ENCODE data around the gene AKAP8L.
A peak's percentile ranks its signal among the peaks of the same experiment; 100 is the strongest.

The AKAP8L gene, protein sequence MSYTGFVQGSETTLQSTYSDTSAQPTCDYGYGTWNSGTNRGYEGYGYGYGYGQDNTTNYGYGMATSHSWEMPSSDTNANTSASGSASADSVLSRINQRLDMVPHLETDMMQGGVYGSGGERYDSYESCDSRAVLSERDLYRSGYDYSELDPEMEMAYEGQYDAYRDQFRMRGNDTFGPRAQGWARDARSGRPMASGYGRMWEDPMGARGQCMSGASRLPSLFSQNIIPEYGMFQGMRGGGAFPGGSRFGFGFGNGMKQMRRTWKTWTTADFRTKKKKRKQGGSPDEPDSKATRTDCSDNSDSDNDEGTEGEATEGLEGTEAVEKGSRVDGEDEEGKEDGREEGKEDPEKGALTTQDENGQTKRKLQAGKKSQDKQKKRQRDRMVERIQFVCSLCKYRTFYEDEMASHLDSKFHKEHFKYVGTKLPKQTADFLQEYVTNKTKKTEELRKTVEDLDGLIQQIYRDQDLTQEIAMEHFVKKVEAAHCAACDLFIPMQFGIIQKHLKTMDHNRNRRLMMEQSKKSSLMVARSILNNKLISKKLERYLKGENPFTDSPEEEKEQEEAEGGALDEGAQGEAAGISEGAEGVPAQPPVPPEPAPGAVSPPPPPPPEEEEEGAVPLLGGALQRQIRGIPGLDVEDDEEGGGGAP

DNA sequence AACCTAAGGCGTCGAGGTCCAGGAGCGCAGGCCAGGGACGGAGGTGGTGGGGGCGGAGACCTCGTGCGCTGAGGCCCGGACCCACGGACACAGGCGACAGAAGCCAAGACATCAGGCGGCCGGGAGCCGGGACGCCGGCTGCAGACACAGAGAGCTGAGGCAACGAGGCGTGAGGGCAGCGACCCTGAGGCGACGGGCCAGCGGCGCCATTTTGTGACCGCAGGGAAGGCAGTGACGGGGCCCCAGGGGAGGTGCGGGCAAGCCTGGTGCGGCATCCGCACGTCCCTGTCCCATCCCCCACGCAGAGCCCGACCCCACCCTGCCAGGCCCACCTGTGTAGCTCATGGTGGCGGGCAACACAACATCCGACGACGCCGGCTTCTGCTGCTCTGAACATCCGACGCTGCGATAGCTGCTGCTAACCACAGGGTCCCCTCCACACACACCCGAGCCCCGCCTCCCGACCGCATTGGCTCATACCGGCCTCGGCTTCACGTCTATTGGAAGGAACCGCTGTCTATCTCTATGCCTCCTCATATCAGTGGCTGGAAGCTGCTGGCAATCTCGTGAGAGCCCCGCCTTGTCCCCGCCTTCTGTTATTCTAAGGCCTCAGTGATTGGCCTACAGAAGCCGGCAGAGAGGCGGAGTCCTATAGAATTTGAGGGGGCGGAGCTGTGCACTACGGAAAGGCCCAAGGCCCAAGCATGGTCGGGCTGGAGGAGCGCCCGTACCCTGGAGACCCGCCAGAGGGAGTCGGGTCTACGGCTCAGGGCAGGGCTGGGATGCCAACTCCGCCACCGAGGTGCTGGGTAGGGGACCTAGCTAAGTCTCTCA, at the start of gene AKAP8L:
AKAP8L (minus strand) TSS at position 410 of the 834 bp plus-strand sequence; CDS start at position 345, 65 bp downstream.
- peak within 1 kb of the TSS; percentile 86 for H3K27ac ChIP-seq (ENCODE audit: low read depth, low read length)
- H3K4me3 ChIP-seq (ENCODE audit: low read depth, low read length) = peak within 1 kb of the TSS; percentile 100
- peaks cover 37% of the 10 kb centered on the region for H3K36me3 ChIP-seq (ENCODE audit: control insufficient read depth, insufficient read depth, low read length)
- peaks cover 6% of the 10 kb centered on the region; the same call in 1 of the 2 replicates for H3K4me1 ChIP-seq (ENCODE audit: control insufficient read depth, insufficient read depth, low read length)
- no peaks in the 10 kb centered on the region for H3K9me3 ChIP-seq (ENCODE audit: control insufficient read depth, insufficient read depth, low read length)
- no peaks in the 10 kb centered on the region for H3K27me3 ChIP-seq (ENCODE audit: control insufficient read depth, insufficient read depth, low read length)
- H3K9ac ChIP-seq (ENCODE audit: low read depth, low read length) = peak within 1 kb of the TSS; percentile 98

DNA sequence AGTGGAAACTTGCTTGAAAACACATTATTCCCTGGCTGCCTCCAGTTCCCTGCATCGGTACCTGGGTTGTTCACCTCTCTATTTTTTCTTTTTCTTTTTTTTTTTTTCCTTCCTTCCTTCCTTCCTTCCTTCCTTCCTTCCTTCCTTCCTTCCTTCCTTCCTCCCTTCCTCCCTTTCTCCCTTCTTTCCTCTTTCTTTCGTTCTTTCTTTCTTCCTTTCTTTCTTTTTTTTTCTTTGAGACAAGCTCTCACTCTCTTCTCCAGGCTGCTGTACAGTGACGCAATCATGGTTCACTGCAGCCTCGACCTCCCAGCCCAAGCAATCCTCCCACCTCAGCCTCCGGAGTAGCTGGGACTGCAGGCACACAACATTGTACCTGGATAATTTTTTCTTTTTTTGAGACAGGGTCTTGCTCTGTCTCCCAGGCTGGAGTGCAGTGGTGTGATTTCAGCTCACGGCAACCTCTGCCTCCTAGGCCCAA, 49.0 kb upstream of the AKAP8L start:
- H3K27ac ChIP-seq (ENCODE audit: low read depth, low read length) = no peak overlapping the region
- H3K4me3 ChIP-seq (ENCODE audit: low read depth, low read length) = no peak overlapping the region
- peaks cover 30% of the 10 kb centered on the region for H3K27me3 ChIP-seq (ENCODE audit: control insufficient read depth, insufficient read depth, low read length)
- H3K4me1 ChIP-seq (ENCODE audit: control insufficient read depth, insufficient read depth, low read length) = no peaks in the 10 kb centered on the region
- H3K9me3 ChIP-seq (ENCODE audit: control insufficient read depth, insufficient read depth, low read length) = peaks cover 2% of the 10 kb centered on the region
- H3K36me3 ChIP-seq (ENCODE audit: control insufficient read depth, insufficient read depth, low read length) = no peaks in the 10 kb centered on the region
- H3K9ac ChIP-seq (ENCODE audit: low read depth, low read length) = no peak overlapping the region

DNA sequence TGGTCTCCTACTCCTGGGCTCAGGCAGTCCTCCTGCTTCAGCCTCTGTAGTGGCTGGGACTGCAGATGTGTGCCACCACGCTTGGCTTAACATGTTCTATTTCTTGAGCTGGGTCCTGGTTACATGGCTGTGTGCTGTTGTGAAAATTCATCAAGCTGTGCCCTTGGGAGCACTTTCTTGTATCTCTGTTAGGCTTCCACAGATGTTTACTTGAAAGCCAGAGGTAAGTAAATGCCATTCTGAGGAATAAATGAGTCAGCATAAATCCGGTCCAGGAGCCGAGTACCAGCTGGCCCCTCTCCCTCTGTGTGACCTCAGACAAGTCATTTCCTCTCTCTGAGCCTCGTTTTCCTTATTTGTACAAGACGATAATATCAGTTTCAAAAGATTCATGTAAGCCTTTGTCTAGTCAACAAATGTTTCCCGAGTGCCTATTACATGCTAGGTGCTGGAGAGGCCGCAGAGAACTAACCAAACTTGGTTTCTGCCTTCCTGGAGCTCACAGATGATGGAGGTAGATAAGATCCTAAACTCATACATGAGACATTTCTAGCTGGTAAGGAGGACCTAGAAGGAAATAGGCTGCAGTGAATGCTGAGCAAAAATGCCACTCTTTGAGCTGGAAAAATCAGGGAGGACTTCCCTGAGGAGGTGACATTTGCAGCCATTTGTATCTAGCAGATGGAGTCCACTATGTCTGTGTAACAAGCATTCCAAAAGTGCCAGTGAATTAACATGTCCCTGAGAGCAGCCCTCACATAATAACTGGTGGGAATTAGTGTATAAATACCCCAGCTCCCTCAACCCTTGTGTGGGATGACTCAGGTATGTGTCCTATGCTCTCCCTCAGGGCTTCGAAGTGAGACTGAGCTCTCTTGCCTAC, 48.3 kb upstream of the AKAP8L start:
- Histone ChIP-seq H3K9ac (ENCODE audit: low read depth, low read length) (no peak overlapping the region), H3K27ac (ENCODE audit: low read depth, low read length) (no peak overlapping the region), H3K4me1 (ENCODE audit: control insufficient read depth, insufficient read depth, low read length) (no peaks in the 10 kb centered on the region), H3K9me3 (ENCODE audit: control insufficient read depth, insufficient read depth, low read length) (no peaks in the 10 kb centered on the region), H3K27me3 (ENCODE audit: control insufficient read depth, insufficient read depth, low read length) (peaks cover 30% of the 10 kb centered on the region), H3K36me3 (ENCODE audit: control insufficient read depth, insufficient read depth, low read length) (no peaks in the 10 kb centered on the region), H3K4me3 (ENCODE audit: low read depth, low read length) (no peak overlapping the region)

DNA sequence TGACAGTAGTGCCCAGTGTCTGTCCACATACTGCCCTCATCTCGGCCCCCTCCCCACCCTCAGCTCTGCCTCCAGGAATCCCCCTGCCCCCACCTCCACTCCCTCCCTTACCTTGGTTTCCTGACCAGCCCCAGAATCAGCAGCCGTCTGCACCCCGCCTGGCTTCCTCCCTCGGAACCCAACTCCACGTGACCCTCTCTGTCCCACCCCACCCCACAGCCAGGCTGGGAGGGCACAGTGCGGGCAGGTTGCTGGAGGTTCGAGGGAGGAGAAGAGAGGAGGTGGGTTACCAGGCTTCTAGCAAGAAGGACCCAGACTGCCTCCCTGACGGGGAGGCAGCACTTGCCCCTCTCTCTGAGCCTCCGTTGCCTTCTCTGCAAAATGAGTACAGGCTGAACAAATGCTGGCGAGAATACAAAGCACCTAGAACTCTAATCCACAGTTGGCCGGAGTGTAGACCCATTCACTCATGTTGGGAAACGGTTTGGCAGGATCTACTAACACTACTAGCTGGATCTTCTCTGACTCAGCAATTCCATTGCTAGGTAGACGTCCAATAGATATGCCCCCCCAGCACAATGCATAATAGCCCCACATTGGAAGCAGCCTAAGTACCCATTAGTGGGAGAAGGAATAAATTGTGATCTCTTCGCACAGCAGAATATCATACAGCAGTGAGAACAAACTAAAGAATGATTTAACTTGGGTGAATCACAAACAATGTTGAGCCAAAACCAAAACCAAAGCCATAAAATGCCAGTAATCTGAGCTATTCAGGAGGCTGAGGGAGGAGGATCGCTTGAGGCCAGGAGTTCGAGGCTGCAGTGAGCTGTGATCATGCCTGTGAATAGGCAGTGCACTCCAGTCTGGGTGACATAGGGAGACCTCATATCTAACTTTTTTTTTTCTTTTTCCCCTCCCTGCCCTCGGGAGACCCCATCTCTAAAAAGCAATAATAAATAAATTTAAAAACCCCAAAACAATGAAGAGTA, 45.9 kb upstream of the AKAP8L start, which contains the start of gene RASAL3:
RASAL3 (minus strand) TSS at position 151 of the 992 bp plus-strand sequence. CDS start 186 bp downstream, outside the sequence.
- H3K9ac ChIP-seq (ENCODE audit: low read depth, low read length) = no peak within 1 kb of the TSS
- H3K27ac ChIP-seq (ENCODE audit: low read depth, low read length) = no peak within 1 kb of the TSS
- H3K27me3 ChIP-seq (ENCODE audit: control insufficient read depth, insufficient read depth, low read length) = peaks cover 41% of the 10 kb centered on the region
- H3K4me3 ChIP-seq (ENCODE audit: low read depth, low read length) = no peak within 1 kb of the TSS
- no peaks in the 10 kb centered on the region for H3K9me3 ChIP-seq (ENCODE audit: control insufficient read depth, insufficient read depth, low read length)
- H3K36me3 ChIP-seq (ENCODE audit: control insufficient read depth, insufficient read depth, low read length) = no peaks in the 10 kb centered on the region
- H3K4me1 ChIP-seq (ENCODE audit: control insufficient read depth, insufficient read depth, low read length) = no peaks in the 10 kb centered on the region

DNA sequence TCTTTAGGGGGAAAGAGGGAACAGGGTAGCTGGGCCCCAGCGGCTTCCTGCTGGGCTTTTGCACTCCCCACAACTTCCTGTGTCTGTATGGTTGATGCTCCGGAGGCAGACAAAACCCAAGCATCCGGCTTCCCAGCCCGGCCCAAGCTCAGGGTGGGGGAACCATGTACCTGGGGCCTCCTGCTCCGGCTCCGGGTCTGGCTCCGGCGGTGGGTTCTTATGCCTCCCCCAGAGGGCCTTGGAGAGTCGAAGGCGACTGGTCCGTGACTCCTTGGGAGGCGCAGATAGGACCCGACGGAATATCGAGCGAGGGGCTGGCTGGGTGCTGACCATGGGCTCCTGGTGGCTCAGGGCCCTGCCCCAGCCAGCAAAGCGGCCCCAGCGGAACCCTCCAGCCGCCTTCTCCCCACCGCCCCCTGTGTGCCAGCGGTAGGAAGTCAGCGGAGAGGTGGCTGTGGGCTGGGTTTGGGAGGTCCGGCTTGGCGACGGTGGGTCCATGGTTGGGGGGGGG, 45.1 kb upstream of the AKAP8L start:
- Histone ChIP-seq H3K4me3 (ENCODE audit: low read depth, low read length) (no peak overlapping the region), H3K27ac (ENCODE audit: low read depth, low read length) (no peak overlapping the region), H3K9me3 (ENCODE audit: control insufficient read depth, insufficient read depth, low read length) (no peaks in the 10 kb centered on the region), H3K9ac (ENCODE audit: low read depth, low read length) (no peak overlapping the region), H3K36me3 (ENCODE audit: control insufficient read depth, insufficient read depth, low read length) (no peaks in the 10 kb centered on the region), H3K27me3 (ENCODE audit: control insufficient read depth, insufficient read depth, low read length) (peaks cover 36% of the 10 kb centered on the region), H3K4me1 (ENCODE audit: control insufficient read depth, insufficient read depth, low read length) (no peaks in the 10 kb centered on the region)

DNA sequence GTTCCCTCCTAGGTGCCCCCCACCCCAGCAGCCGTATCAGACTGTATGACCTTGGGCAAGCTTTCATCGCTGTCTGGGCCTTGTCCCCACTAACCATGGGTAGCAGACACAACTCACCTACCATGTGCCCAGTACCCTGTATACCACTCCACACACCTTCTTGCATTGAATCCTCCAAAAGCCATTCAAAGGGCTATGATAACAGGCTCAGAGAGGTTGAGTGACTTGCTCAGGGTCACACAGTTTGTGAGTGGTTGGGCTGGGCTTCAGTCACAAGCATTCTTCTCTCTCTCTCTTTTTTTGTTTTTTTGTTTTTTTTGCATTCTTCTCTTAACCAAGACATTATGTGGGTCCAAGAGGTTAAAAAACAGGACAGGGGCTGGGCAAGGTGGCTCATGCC, 42.9 kb upstream of the AKAP8L start:
- Histone ChIP-seq H3K9me3 (ENCODE audit: control insufficient read depth, insufficient read depth, low read length) (no peaks in the 10 kb centered on the region), H3K36me3 (ENCODE audit: control insufficient read depth, insufficient read depth, low read length) (no peaks in the 10 kb centered on the region), H3K4me3 (ENCODE audit: low read depth, low read length) (no peak overlapping the region), H3K9ac (ENCODE audit: low read depth, low read length) (no peak overlapping the region), H3K27ac (ENCODE audit: low read depth, low read length) (no peak overlapping the region), H3K27me3 (ENCODE audit: control insufficient read depth, insufficient read depth, low read length) (peaks cover 41% of the 10 kb centered on the region), H3K4me1 (ENCODE audit: control insufficient read depth, insufficient read depth, low read length) (no peaks in the 10 kb centered on the region)

DNA sequence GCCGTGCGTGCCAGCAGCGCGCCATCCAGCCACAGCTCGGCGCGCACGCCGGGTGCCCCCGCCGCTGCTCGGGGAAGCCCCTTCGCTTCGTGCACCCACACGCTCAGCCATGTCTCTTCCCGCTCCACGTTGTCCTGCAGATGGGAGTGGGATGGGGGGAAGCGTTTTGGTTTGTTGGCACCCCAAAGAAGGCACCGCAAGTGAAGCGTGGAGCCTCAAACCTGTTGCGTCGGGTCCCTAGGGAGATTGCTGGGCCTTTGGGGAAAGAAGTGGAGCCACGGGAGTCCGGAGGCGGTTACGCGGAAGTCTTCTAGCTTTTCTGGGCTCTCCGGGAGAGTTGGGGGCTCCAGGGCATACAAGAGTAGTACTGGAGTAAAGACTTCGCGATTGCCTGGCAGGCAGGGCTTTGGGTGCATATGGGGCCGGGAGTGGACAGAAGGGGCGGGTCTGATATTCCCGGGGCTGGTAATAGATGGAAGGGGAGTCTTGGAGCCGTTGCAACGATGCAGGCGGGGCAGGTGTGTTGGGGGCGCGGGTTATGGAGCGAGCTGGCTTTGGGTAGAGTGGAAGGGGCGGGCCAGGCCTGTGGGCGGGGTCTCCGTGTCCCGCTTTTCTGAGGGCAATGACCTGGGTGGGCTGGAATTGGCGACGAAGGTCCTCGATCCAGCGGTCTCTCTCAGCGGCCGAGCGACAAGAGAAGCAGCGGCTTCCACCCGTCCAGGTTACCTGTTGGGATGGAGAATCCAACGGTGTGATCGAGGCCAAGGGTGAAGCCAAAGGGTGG, 39.1 kb upstream of the AKAP8L start:
- Histone ChIP-seq H3K9me3 (ENCODE audit: control insufficient read depth, insufficient read depth, low read length) (no peaks in the 10 kb centered on the region), H3K27me3 (ENCODE audit: control insufficient read depth, insufficient read depth, low read length) (peaks cover 79% of the 10 kb centered on the region), H3K27ac (ENCODE audit: low read depth, low read length) (no peak overlapping the region), H3K4me1 (ENCODE audit: control insufficient read depth, insufficient read depth, low read length) (no peaks in the 10 kb centered on the region), H3K36me3 (ENCODE audit: control insufficient read depth, insufficient read depth, low read length) (no peaks in the 10 kb centered on the region), H3K4me3 (ENCODE audit: low read depth, low read length) (peak overlapping the region; percentile 56; the same call in 1 of the 2 replicates), H3K9ac (ENCODE audit: low read depth, low read length) (no peak overlapping the region)

DNA sequence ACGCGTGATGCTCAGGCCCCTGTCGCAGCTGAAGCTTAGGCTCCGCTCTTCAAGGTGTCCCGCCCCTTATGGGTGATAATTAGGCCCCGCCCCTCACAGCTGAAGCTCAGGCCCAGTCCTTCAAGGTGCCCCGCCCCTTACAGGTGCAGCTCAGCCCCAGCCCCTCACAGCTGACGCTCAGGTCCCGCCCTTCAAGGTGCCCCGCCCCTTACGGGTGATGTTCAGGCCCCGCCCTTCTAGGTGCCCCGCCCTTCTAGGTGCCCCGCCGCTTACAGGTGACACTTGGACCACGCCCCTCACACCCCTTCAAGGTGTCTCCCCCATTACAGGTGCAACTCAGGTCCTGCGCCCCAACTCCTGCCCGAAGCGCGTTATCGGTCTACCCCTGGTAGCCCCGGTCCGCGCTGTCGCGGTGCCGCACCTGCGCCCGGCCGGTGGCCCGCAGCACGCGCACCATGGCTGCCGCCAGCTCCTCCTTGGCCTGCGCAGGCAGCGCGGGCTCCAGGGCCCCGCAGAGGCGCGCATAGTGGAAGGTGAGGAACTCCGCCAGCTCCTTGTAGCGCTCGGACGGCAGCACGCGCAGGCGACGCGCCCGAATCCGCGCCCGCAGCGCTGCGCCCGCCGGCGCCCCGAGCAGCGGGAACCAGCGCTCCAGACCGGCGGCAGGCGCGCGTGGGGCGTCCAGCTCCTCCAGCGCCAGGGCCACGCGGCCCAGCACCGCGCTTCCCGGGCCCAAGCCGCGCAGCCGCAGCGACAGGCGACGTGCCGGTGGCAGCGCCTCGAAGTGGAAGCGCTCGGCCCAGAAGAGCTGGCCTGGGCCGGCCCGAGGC, 38.3 kb upstream of the AKAP8L start:
- Histone ChIP-seq H3K4me3 (ENCODE audit: low read depth, low read length) (peak overlapping the region; percentile 56; the same call in 1 of the 2 replicates), H3K36me3 (ENCODE audit: control insufficient read depth, insufficient read depth, low read length) (no peaks in the 10 kb centered on the region)

More for the DNA sequence above, 38.3 kb upstream of the AKAP8L start:
- Histone ChIP-seq H3K9ac (ENCODE audit: low read depth, low read length) (no peak overlapping the region), H3K27me3 (ENCODE audit: control insufficient read depth, insufficient read depth, low read length) (peaks cover 80% of the 10 kb centered on the region), H3K9me3 (ENCODE audit: control insufficient read depth, insufficient read depth, low read length) (no peaks in the 10 kb centered on the region), H3K27ac (ENCODE audit: low read depth, low read length) (no peak overlapping the region), H3K4me1 (ENCODE audit: control insufficient read depth, insufficient read depth, low read length) (no peaks in the 10 kb centered on the region)
